22Rv1 (cell line): Measurements from ENCODE around the gene SLC5A4.

Source experiments
- H3K27ac ChIP-seq: fragments of 450-650 bp; 2 replicates; pipeline ENCODE4 v1.5.1; 2017
- ZFX ChIP-seq: fragments of 450-650 bp; IDR thresholded peaks from 2 replicates; pipeline ENCODE4 v1.6.1; 2017; ENCODE audit warnings: antibody characterized with exemption, borderline replicate concordance
- TF ChIP-seq, protein P1 (sequence below): fragments of 450-650 bp; IDR thresholded peaks from 2 replicates; pipeline ENCODE4 v1.5.1; 2017; ENCODE audit warnings: mild to moderate bottlenecking

Gene SLC5A4

GRCh38 chr22:32204856-32205722, 50.1 kb downstream of the SLC5A4 start, which contains the start of gene RFPL2:
RFPL2 (minus strand) TSS chr22:32205073; CDS start chr22:32202451, 2,622 bp downstream.
- TF ChIP-seq ZFX, result no peak
- TF ChIP-seq, protein P1, sequence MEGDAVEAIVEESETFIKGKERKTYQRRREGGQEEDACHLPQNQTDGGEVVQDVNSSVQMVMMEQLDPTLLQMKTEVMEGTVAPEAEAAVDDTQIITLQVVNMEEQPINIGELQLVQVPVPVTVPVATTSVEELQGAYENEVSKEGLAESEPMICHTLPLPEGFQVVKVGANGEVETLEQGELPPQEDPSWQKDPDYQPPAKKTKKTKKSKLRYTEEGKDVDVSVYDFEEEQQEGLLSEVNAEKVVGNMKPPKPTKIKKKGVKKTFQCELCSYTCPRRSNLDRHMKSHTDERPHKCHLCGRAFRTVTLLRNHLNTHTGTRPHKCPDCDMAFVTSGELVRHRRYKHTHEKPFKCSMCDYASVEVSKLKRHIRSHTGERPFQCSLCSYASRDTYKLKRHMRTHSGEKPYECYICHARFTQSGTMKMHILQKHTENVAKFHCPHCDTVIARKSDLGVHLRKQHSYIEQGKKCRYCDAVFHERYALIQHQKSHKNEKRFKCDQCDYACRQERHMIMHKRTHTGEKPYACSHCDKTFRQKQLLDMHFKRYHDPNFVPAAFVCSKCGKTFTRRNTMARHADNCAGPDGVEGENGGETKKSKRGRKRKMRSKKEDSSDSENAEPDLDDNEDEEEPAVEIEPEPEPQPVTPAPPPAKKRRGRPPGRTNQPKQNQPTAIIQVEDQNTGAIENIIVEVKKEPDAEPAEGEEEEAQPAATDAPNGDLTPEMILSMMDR, result peak; percentile 7; the same call in 1 of the 2 replicates
- peak within 1 kb of the TSS; percentile 95 for H3K27ac ChIP-seq

DNA sequence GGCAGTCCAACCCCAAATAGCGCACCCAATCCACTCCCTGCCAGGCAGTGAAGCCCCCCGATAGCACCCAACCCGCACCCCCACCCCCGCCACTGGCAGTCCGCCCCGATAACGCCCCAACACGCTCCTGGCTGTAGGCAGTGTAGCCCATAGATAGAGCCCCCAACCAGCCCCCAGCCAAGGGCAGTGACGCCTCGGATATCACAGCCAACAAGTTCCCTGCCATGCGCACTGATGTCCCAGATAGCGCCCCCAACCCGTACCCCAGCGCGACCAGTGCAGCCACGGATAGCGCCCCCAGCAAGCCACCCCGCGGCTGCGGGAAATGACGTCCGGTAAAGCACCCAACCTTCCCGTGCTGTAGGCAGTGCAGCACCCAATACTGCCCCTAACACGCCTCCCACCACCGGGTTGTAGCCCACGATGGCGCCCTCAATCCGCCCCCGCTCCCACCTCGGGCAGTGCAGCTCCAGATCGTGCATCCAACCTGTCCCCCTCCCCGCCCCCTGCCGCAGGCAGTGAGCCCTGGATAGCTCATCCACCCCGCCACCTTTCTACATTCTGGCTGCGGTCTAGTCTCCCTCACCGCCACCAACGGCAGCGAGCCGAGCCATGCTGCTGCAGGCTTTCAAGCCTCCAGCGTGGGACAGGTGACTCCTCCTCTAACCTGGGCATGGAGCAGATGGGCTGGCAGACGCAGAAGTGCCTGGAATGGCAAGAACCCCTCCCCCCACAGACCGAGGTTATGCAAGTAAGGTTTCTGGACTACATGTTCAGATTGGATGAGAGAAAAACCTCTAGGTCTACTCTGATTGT, 50.9 kb downstream of the SLC5A4 start:
- TF ChIP-seq, protein P1, result no peak
- TF ChIP-seq ZFX, result no peak
- H3K27ac ChIP-seq, result peak overlapping the region; percentile 95

GRCh38 chr22:32203181-32204039, 51.7 kb downstream of the SLC5A4 start:
- TF ChIP-seq, protein P1, result no peak
- no peak for TF ChIP-seq ZFX
- H3K27ac ChIP-seq, result peak overlapping the region; percentile 95

GRCh38 chr22:32202539-32203180, 52.5 kb downstream of the SLC5A4 start:
- TF ChIP-seq, protein P1, result peak; percentile 81
- no peak for TF ChIP-seq ZFX
- peak overlapping the region; percentile 95 for H3K27ac ChIP-seq

- peak overlapping the region; percentile 95 for H3K27ac ChIP-seq
- TF ChIP-seq, protein P1, result no peak
- TF ChIP-seq ZFX, result no peak
Observed at GRCh38 chr22:32202161-32202538, 53.0 kb downstream of the SLC5A4 start.

DNA sequence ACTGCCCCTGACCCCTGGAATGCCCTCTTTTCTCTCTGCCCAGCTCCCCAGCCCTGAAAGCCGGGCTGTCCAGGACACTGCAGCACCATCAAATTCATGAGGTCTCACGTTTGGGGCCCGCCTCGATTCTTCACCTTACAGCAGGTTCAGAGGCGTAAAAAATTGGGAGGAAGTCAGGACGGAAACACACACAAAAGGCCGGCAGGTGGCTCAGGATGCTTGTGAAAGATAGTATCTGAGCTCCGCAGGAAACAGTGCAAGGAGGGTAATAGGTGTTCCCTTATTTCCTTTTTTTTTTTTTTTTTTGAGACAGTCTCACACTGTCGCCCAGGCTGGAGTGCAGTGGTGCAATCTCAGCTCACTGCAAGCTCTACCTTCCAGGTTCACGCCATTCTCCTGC, 54.4 kb downstream of the SLC5A4 start:
- TF ChIP-seq, protein P1, result no peak
- TF ChIP-seq ZFX, result no peak

More for the DNA sequence above, 54.4 kb downstream of the SLC5A4 start:
- H3K27ac ChIP-seq, result no peak overlapping the region
